Pancreas (tissue), 10 donors: ENCODE data around the gene PAMR1. TPM values are rescaled to one million over a fixed set of nuclear protein-coding genes. Genes with fewer than 3 reads are reported as not detected.
A peak's percentile ranks its signal among the peaks of the same experiment; 100 is the strongest.
"Not testable (repeated sequence)": the region's sequence is repeated elsewhere in the genome, so short reads cannot be mapped to it uniquely, and the experiment has no call there.

Experiments
- ATAC-seq, 4 donors: fragments of 200-7000 bp; cut with Tn5 transposase; one replicate each; pipeline versions ENCODE4 v1.8.0 to v1.9.1; 2020; ENCODE audit warnings: mild to moderate bottlenecking in 4 of 4, moderate library complexity in 4 of 4
- DNase-seq, 6 donors: peaks; one replicate each; pipeline ENCODE4 v3.0.0-alpha.2; 2020
- FAIRE-seq: peaks from 2 replicates; lab custom pipeline; 2012; peaks lifted over from hg19 to GRCh38; lab: Jason Lieb, UNC
- H3K27ac ChIP-seq, 4 donors: fragments of 200-600 bp; sonication (generic); 1 replicate in 3 of 4; 2 replicates in 1 of 4; pipeline versions ENCODE4 v1.5.0 to v1.8.0; 2020
- H3K27me3 ChIP-seq, 4 donors: fragments of 200-600 bp; one replicate each; pipeline ENCODE4 v1.8.0; 2021
- H3K36me3 ChIP-seq, 3 donors: fragments of 200-600 bp; sonication (generic) in 1 of 3; one replicate each; pipeline versions ENCODE4 v1.5.0 to v1.8.0; 2020 to 2021
- H3K4me1 ChIP-seq, 3 donors: fragments of 200-600 bp; one replicate each; pipeline ENCODE4 v1.8.0; 2021
- H3K4me3 ChIP-seq, 4 donors: fragments of 200-600 bp; sonication (generic) in 2 of 4; one replicate each; pipeline versions ENCODE4 v1.5.0 to v1.8.0; 2020 to 2021
- H3K9me3 ChIP-seq, 4 donors: fragments of 200-600 bp; one replicate each; pipeline ENCODE4 v1.8.0; 2021
- CTCF ChIP-seq, 4 donors: fragments of 200-600 bp; sonication (generic) in 3 of 4; IDR thresholded peaks; one replicate each; pipeline versions ENCODE4 v1.5.0 to v1.8.0; 2021; ENCODE audit warnings: antibody characterized with exemption in 4 of 4
- WGBS, 2 donors: extraction: QIAGEN DNeasy Blood & Tissue Kit; methylation state at CpG; one replicate each; pipeline ENCODE4 v1.1.7; 2013; 5-methylcytosine and 5-hydroxymethylcytosine counted together
- intact Hi-C, 3 donors: fragments of 100-400 bp; cut with DNase I; formaldehyde crosslinking; loops; one replicate each; pipeline versions ENCODE4 v1.11.1 to v1.14.2; 2022
- polyA plus RNA-seq, 2 donors: library from polyadenylated mRNA; stranded (reverse); fragments of 200-250 nt; gene quantifications; one replicate each; pipeline ENCODE4 v1.2.3, GENCODE V29; 2013
- total RNA-seq, 6 donors: library from RNA; stranded (reverse); fragmentation: NEBNext Ultra II Directional in 4 of 6; extraction: Animal tissue kit (Norgen Biotek cat#: 25700) in 4 of 6; gene quantifications; one replicate each; pipeline versions ENCODE4 v1.2.1 to v1.2.4, GENCODE V29; 2021 to 2023
- donor health status: healthy with polysubstance abuse.
- donor health status: DM: no; HTN: no; CAD: no; lungs with moderate emphysema.
- donor health status: DM: no; HTN: no; CAD: no.
- donor health status: control.
- donor health status: control.
- donor health status: Bipolar disorder and iron deficiency.
- donor health status: DM: yes; HTN: yes; CAD: no.
- donor health status: DM: no; HTN: no; CAD: no.
- donor health status: DM: no; HTN: no; CAD: no.
- donor health status: DM: yes; HTN: yes; CAD: no.

Gene PAMR1
- total and polyA plus RNA-seq, 8 donors = 0.42 to 4.8 (median 1.3) TPM

GRCh38 chr11:35550374-35551036 is 25.1 kb upstream of the PAMR1 start:
- ATAC-seq = peak in 2 of 4 donors; percentile 29 to 54
- Histone ChIP-seq H3K9me3 (no peaks in the 10 kb centered on the region), H3K4me1 (no peaks in the 10 kb centered on the region), H3K36me3 (no peaks in the 10 kb centered on the region), H3K27ac (no peak overlapping the region), H3K4me3 (no peak overlapping the region), H3K27me3 (no peaks in the 10 kb centered on the region)
- no peak for FAIRE-seq
- intact Hi-C loops = no loop called here
- WGBS, 2 donors = 62 to 63% methylated on average over 3 of the region's 3 CpGs
- no peak for DNase-seq
- TF ChIP-seq CTCF (IDR thresholded peaks at IDR 0.05) = no peak

DNA sequence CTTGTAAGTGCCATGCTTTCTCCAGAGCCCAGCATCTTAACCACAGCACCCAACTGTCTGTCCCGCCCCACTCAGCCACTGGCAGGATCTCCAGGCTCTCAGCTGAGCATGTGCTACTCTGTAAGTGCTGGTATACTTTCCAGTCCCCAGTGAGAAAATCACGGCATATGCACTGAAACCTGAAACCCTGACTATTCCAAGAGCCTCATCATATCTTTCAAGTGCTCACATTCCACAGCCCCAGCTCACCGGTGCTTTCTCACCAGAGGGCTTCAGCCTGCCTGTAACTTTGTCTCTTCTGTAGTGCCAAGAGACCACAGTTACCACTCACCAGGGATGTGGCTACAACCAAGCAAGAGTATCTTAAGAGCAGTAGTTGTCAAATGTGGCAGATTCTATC is 24.4 kb upstream of the PAMR1 start:
- 27 to 32% methylated on average over 3 of the region's 3 CpGs for WGBS, 2 donors
- DNase-seq (no peak), ATAC-seq (peak in 1 of 4 donors; percentile 39), FAIRE-seq (no peak)
- intact Hi-C loops = no loop called here
- H3K4me1 ChIP-seq = no peaks in the 10 kb centered on the region
- no peaks in the 10 kb centered on the region for H3K9me3 ChIP-seq
- no peaks in the 10 kb centered on the region for H3K27me3 ChIP-seq
- no peaks in the 10 kb centered on the region for H3K36me3 ChIP-seq
- H3K4me3 ChIP-seq = no peak overlapping the region
- no peak overlapping the region for H3K27ac ChIP-seq
- no peak for TF ChIP-seq CTCF (IDR thresholded peaks at IDR 0.05)

DNA sequence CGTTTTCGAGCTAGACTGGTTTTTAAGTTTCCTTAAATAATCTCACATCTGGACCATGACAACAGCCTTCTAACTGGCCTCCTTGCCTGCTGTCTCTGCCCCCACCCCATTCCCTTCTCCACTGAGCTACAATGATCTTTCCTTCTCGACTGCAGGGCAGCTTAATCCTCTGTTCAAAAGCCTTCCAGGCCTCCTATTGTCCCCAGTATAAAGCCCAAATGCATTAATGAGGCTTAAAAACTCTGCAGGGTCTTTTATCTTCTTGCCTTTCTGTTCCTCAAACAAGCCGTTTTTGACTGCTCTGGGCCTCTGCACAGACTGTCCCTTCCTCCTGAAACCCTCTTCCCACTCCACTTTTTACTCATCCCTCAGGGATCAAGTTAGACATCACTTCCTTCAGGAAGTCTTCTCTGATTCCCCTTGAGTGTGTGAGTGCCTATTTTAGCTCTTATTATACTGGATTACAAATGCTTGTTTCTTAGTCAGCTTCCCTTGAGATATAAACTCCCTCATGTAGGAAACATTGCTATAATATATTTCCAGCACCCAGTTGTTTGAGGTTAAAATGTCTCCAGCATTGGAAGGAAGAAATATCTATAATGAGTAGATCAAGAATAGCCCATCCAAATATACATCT is 23.6 kb upstream of the PAMR1 start:
- H3K27me3 ChIP-seq = no peaks in the 10 kb centered on the region
- 47 to 51% methylated on average over 4 of the region's 4 CpGs for WGBS, 2 donors
- ATAC-seq (no peak), DNase-seq (no peak), FAIRE-seq (no peak)
- no peak overlapping the region for H3K27ac ChIP-seq
- H3K36me3 ChIP-seq = no peaks in the 10 kb centered on the region
- no peaks in the 10 kb centered on the region for H3K4me1 ChIP-seq
- H3K9me3 ChIP-seq = no peaks in the 10 kb centered on the region
- intact Hi-C loops = no loop called here
- no peak for TF ChIP-seq CTCF (IDR thresholded peaks at IDR 0.05)
- no peak overlapping the region for H3K4me3 ChIP-seq

DNA sequence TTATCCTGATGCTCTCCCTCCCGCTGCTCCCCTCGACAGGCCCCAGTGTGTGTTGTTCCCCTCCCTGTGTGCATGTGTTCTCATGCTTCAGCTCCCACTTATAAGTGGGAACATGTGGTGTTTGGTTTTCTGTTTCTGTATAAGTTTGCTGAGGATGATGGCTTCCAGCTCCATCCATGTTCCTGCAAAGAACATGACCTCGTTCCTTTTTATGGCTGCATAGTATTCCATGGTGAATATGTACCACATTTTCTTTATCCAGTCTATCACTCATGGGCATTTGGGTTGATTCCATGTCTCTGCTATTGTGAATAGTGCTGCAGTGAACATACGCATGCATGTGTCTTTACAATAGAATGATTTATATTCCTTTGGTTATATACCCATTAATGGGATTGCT is 22.6 kb upstream of the PAMR1 start:
- H3K27me3 ChIP-seq, H3K4me1 ChIP-seq, H3K36me3 ChIP-seq, ATAC-seq, FAIRE-seq, intact Hi-C loops, H3K4me3 ChIP-seq, H3K27ac ChIP-seq, DNase-seq, H3K9me3 ChIP-seq: not testable (repeated sequence)
- 80 to 86% methylated on average over 4 of the region's 4 CpGs for WGBS, 2 donors

DNA sequence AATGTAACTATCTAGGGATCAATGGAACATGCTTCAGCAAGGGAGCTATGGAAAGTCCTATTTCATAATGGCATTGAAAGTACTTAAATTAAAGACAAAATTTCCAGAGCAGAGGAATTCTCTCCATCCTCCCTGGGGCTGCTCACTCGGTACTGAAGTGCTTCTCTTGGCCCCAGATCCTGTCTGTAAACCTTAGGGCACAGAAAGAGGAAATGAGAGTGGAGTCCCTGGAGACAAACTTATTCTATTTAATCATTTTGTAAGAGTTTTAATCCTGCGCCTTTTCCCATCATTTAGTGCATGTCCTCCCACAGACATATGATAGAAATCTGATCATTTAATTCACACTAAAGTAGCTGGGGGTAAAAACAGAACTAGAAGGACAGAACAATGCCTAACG is 20.9 kb upstream of the PAMR1 start:
- Histone ChIP-seq H3K36me3 (no peaks in the 10 kb centered on the region), H3K27ac (no peak overlapping the region), H3K9me3 (no peaks in the 10 kb centered on the region), H3K27me3 (no peaks in the 10 kb centered on the region), H3K4me1 (no peaks in the 10 kb centered on the region), H3K4me3 (no peak overlapping the region)
- WGBS, 2 donors = 71 to 81% methylated on average over 3 of the region's 3 CpGs
- ATAC-seq (no peak), FAIRE-seq (no peak), DNase-seq (no peak)
- no peak for TF ChIP-seq CTCF (IDR thresholded peaks at IDR 0.05)
- intact Hi-C loops = no loop called here
